ENCODE results near the gene MXD4. TPM values are rescaled to one million over a fixed set of nuclear protein-coding genes. Genes with fewer than 3 reads are reported as not detected.

Gene MXD4
- total and polyA plus RNA-seq, 9 of the 15 experiments (the other 6 are each of a cell fraction or from before 2014, with no cell fraction given): 0.06 to 13.5 (median 5.9) TPM

DNA sequence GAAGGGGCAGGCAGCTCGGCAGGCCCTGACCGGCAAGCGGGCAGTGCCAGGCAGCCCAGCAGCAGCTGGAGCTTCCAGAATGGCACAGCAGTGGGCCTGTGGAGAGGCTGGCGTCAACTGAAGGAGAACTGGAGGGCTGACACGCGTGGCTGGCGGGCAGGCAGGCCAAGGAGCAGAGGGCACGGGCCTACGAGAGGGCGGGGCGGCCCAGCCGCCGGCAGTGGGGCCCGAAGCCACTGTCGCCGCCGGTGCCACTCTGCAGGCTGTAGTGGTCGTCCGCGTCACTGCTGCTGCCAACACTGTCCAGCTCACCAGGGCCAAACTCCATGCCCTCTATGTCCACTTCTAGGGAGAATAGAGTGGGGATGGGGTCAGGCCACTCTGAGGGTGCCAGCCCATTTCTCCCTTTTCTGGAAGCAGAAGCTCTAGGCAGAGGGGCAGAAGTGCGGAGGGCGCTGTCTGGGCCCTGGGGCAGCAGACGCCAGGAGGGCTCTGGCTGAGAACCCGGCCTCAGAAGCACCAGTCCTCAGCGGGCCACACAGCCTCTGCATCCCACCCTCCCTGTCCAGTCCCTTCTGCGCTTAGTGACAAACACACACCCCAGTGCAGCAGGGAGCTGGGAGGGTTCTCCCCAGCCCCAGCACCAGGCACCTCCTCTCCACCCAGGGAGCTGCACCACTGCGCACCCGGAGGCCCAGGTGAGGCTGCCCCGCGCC, 11.4 kb downstream of the MXD4 start:
- no peaks in the 10 kb centered on the region for H3K36me3 ChIP-seq (ENCODE audit: control insufficient read depth, insufficient read depth, low read length)
- BruUV-seq (replicated peaks): no TSS peak
- intact Hi-C loops (cut with micrococcal nuclease) (no loop called here), in situ Hi-C loops (cut with MboI) (no loop called here)
- POLR2A ChIA-PET: interaction anchor here (1.0 to 2.4 kb wide), 4 partner anchors 9 to 14 kb away, joined by 3 to 9 read pairs (median 5); partner anchors contain the start of genes HAUS3, MXD4 and POLN
- H3K9me3 ChIP-seq (replicated peaks; ENCODE audit: control insufficient read depth, insufficient read depth, low read depth, low read length): no peaks in the 10 kb centered on the region
- no peak overlapping the region for H3K27ac ChIP-seq (ENCODE audit: extremely low read depth, low read depth, low read length)
- no peak overlapping the region for H3K4me2 ChIP-seq (ENCODE audit: insufficient read depth, low read length)
- H3K9ac ChIP-seq (ENCODE audit: insufficient read depth in 1 of 2, low read depth in 2 of 2, low read length in 2 of 2): no peak overlapping the region
- CTCF ChIA-PET (ENCODE audit: low intra/inter-chr PET ratio): interaction anchor here (0.7 kb wide), 1 partner anchor 196 kb away, joined by 7 read pairs; no protein-coding TSS in a partner anchor
- TF ChIP-seq, protein P1, sequence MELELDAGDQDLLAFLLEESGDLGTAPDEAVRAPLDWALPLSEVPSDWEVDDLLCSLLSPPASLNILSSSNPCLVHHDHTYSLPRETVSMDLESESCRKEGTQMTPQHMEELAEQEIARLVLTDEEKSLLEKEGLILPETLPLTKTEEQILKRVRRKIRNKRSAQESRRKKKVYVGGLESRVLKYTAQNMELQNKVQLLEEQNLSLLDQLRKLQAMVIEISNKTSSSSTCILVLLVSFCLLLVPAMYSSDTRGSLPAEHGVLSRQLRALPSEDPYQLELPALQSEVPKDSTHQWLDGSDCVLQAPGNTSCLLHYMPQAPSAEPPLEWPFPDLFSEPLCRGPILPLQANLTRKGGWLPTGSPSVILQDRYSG (tag; conservative IDR thresholded peaks at IDR 0.05; ENCODE audit: low read depth): no peak
- TF ChIP-seq XRCC3 (IDR thresholded peaks at IDR 0.05) (no peak), ERF (CRISPR knock-in tag; IDR thresholded peaks at IDR 0.05) (no peak), HNRNPL (IDR thresholded peaks at IDR 0.05; ENCODE audit: low read depth, low read length) (peak; percentile 54; the same call in 1 of the 2 replicates), JUN (IDR thresholded peaks at IDR 0.05; ENCODE audit: borderline replicate concordance, low read depth, low read length) (no peak), JUN (CRISPR knock-in tag; IDR thresholded peaks at IDR 0.05; ENCODE audit: borderline replicate concordance) (no peak)
- H3K4me3 ChIP-seq: no peak overlapping the region
- WGBS (ENCODE audit: insufficient coverage, low coverage, missing lambda C conversion rate): 81% methylated on average over 30 of the region's 30 CpGs
- no peak for DNase-seq (ENCODE audit: extremely low read depth in 1 of 4, low spot score in 3 of 4)
- H3K27me3 ChIP-seq (ENCODE audit: control insufficient read depth in 2 of 2, insufficient read depth in 2 of 2, low read length in 2 of 2): no peaks in the 10 kb centered on the region
- no peaks in the 10 kb centered on the region for H3K9me1 ChIP-seq (ENCODE audit: control insufficient read depth, insufficient read depth, low read length)
- no peak overlapping the region for H2AFZ ChIP-seq (ENCODE audit: low read depth, low read length)
- no peaks in the 10 kb centered on the region; the same call in 1 of the 2 replicates for H4K20me1 ChIP-seq (replicated peaks; ENCODE audit: control insufficient read depth, insufficient read depth, low read length)
- FAIRE-seq: no peak
- peaks cover 0 to 75% of the 10 kb centered on the region in 2 experiments; a peak in 3 of 5 replicates for H3K4me1 ChIP-seq (replicated peaks in 1 of 2; ENCODE audit: control insufficient read depth in 2 of 2, insufficient read depth in 2 of 2, low read length in 2 of 2)
- H3K79me2 ChIP-seq (ENCODE audit: control insufficient read depth, insufficient read depth, low read length): no peaks in the 10 kb centered on the region
- ATAC-seq: no peak

All from K562 (cell line).